Right renal pelvis (tissue), 4 donors: ENCODE measurements around the gene GALM. TPM values are rescaled to one million over a fixed set of nuclear protein-coding genes. Genes with fewer than 3 reads are reported as not detected.
"Not testable (repeated sequence)": the region's sequence is repeated elsewhere in the genome, so short reads cannot be mapped to it uniquely, and the experiment has no call there.

Experiments
- DNase-seq, 4 donors: peaks; one replicate each; pipeline ENCODE4 v3.0.0-alpha.2; 2013; ENCODE audit warnings: low read depth in 4 of 4, low spot score in 3 of 4, missing footprints in 1 of 4
- polyA plus RNA-seq, 4 donors: library from polyadenylated mRNA; unstranded; fragments of 120-200 nt; gene quantifications; one replicate each; pipeline ENCODE4 v1.2.1, GENCODE V29; 2013; ENCODE audit not compliant: insufficient read length in 4 of 4

GALM gene
- 10 to 100 TPM; 60.5 to 63.8 (median 61.9) TPM for polyA plus RNA-seq

DNA sequence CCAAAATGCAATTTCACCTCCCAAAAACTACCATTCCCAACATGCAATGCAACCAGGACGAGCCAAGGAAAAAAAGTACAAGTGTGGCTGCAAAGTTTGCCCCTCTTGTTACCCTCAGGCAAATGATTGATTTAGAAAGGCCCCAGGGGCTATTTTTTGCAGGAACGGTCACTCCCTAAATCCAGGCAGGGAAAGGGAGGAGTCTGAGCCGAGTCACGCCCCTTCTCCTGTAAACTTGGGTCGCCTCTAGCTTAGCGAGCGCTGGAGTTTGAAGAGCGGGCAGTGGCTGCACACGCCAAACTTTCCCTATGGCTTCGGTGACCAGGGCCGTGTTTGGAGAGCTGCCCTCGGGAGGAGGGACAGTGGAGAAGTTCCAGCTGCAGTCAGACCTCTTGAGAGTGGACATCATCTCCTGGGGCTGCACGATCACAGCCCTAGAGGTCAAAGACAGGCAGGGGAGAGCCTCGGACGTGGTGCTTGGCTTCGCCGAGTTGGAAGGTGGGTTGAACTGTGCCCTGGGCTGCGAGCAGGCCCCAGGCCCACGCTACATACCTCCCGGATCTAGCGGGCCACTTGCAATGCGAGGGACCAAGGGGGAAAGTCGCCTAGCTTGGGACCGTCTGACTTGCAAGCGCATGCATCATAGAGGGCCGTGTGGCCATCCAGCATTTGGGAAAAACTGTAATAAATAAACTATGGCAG is at the start of gene GALM:
Gene GALM, plus strand, starts transcription at position 261 of the 702 bp plus-strand sequence. Its CDS starts 48 bp downstream, at position 309.
- DNase-seq: peak; percentile 86 to 98 (median 95)

DNA sequence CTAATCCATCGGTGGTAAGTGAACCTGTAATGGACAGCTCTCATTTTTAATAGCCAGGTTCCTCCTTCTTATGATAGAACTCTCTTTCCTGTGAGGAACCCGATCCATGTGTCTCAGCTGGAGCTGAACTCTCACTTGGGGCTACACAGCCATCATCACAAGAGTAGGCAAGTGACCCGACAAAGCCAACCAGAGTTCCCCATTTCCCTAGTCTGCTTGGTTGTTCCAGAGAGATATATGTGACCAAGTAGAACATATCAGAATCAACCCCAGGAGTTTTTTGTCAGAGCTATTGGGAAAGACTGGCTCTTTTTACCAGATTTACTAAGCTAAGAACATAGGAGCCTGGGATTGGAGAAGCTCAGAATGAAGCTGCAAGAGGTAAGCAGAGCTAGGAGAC is 48.6 kb upstream of the GALM start:
- no peak for DNase-seq

DNA sequence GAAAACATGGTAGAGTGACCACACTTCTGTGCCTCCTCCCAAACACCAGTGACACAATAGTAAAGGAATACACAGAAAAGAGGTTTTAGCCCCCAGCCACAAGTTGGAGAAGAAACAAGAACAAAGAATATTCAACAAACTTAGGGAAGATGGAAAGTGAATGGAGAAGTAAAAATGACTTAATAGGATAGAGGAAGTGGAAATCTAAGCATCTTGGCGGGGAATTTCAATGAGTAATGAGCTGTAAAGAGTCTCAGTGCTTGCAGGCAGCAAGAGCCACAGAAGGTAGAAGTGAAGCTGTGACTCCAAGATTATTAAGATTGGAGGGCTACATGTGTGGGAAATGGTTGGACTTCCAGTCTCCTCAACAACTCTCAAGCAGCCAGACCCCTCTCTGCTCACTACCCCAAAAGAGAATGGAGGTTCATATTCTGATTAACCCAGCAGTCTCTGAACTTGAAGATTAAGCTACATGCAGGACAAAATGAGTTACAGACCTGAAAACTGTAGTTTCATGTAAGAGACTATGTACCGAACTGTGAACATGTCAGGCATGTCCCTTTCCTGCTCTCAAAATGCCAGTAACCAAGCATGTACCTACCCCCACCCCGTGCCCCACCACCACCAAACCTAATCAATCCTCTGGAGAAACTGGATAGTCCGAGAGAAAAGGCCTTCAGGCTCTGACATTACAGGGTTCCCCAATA is 46.3 kb upstream of the GALM start:
- no peak for DNase-seq

DNA sequence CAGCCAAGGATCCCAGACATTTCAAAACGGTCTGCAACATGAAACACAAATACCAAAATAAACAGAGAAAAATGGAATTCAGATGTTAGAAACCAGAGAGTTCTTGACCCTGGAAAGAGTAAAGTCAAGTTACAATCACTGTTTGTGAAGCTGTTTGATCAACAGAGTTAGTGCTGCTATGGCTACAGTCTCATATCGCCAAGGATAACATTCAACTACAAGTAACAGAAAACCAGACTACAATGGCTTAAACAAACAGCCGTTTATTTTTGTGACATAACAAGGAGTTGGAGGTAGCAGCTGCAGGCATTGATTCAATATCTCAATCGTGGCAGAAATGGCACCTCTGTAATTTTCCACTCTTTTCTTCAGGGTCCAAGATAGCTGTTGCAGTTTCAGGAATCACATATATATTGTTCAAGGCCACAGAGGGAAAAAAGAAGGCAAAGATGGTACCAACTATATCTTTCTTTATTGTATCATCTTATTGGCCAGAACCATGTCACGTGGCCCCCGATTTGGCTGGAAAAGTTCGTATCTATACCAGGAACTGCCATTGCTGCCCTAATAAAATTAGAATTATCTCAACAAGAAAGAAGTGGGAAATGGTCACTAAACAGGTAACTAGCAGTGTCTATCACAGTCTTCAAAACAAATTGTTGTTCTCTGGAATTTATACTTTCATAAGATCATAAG is 45.5 kb upstream of the GALM start:
- DNase-seq: peak in 1 of 4 donors; percentile 41

DNA sequence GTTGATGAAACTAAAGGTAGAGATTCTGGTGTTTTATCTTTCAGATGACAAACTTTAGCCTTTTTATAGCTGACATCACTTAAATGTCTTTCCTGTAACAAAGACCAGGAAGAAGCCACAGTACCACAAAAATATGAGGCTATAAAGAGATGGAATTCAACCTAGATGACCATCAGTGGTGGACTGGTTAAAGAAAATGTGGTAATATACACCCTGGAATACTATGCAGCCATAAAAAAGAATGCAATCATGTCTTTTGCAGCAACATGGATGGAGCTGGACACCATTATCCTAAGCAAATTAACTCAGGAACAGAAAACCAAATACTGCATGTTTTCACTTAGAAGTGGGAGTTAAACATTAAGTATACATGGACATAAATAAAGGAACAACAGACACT is 44.9 kb upstream of the GALM start:
- DNase-seq: no peak

DNA sequence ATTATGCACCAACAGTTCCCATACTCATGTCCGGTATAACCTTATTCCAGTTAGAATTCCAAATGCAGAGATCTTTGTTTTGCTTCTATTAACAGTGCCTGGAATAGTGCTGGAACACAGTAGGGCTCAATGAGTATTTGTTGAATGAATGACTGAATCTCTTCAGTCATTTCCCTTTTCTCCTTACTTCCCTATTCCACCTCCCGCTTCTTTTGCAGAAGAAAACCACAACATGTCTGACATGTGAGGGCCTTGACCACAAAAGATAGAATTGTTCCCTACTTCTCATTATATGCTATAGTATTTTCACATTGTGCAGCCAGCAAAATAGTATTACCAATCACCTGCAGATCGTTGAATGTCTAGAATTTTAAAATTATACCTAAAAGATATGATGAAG is 43.7 kb upstream of the GALM start:
- DNase-seq: no peak

DNA sequence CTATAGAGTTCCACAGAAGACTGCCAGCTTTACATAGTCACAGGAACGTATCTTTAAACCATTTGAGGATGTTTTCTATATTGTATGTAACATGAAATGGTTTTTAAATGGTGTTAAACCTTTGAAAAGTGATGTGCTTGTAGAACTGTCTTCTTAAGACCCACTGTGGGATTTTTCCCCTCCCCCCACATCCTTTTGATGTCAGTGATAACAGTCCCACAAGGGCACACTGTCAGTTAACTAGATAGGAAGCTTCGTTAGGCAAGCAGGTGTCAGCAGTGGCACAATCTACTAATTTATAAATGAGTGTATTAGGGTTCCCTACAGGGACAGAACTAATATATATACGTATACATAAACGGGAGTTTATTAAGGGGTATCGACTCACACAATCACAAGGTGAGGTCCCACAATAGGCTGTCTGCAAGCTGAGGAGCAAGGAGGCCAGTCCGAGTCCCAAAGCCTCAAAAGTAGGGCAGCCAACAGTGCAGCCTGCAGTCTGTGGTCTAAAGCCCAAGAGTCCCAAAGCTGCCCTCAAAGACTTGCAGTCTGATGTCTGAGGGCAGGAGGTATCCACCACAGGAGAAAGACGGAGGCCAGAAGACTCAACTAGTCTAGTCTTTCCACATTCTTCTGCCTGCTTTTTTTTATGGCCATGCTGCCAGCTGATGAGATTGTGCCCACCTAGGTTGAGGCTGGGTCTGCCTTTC is 39.4 kb upstream of the GALM start:
- no peak for DNase-seq

DNA sequence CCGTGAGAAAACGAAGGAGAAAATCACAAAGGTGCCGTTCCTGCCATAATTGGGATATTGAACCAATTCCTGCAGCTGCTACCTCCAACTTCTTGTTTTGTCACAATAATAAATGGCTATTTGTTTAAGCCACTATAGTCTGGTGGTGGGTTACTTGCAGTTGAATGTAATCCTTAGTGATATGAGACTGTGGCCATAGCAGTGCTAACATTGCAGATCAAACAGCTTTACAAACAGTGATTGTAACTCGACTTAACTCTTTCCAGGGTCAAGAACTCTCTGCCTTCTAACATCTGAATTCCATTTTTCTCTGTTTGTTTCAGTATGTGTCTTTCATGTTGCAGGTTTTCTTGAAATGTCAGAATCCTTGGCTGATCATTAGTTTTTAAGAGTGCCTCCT is 38.5 kb upstream of the GALM start:
- no peak for DNase-seq

DNA sequence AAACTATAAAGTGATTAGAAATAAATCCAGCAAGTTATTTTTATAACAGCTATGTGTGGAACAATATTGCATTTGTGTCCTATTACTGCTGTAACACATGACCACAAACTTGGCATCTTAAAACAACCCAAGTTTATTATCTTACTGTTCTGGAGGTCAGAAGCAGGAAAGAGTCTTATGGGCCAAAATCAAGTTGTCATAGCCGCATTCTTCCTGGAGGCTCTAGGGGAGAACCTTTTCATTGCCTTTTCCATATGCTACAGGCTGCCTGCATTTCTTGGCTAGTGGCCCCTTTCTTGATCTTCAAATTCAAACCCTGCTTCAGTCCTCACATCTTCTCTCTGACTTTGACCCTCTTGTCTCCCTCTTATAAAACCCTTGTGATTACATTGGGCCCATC is 36.2 kb upstream of the GALM start:
- DNase-seq: no peak

DNA sequence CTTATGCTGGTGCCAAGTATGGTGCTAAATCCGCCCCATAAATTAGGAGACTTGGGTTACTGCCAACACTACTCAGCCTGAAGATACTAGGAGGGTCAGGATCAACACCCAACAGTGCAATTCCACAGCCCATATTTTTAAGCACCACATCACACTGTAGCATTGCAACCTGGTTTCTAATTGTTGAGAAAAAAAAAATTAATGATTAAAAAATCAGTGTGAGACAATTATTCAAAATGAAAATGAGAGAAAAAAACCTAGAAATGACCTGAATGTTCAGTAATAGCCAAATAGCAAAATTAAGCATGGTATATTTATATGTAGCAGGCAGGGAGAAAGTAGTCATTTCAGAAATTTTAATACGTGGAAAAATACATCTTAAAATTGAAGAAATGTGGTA is 33.9 kb upstream of the GALM start:
- no peak for DNase-seq

DNA sequence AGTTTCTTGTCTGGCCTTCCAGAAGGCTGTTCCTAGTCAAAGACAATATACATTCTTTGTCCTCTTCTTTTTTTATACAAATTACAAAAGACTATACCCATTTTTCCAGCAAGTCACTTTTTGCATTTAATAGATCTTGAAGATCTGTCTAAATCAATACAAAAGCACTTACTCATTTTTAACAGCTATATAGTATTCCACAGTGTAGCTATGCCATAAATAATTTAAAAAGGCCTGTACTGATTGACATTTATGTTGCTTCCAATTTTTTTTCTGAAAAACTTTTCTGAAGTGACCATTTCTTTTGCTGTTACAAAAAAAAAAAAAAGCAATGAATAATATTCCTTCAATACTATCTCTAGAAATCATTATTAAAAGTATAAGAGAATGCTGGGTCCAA is 32.9 kb upstream of the GALM start:
- DNase-seq: no peak

DNA sequence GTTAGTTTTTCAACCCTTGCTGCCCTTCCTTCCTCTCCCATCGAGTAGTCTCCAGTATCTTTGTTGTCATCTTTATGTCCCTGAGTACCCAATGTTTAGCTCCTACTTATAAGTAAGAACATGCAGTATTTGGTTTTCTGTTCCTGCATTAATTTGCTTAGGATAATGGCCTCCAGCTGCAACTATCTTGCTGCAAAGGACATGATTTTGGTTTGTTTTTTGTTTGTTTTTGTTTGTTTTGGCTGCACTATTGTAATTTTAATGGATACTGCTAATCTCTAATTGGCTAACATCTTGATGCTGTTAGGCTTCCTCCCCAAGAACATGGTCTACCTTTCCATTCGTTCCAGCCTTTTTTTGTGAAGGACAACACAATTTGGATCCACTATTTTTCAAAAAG is 32.0 kb upstream of the GALM start:
- DNase-seq: no peak

DNA sequence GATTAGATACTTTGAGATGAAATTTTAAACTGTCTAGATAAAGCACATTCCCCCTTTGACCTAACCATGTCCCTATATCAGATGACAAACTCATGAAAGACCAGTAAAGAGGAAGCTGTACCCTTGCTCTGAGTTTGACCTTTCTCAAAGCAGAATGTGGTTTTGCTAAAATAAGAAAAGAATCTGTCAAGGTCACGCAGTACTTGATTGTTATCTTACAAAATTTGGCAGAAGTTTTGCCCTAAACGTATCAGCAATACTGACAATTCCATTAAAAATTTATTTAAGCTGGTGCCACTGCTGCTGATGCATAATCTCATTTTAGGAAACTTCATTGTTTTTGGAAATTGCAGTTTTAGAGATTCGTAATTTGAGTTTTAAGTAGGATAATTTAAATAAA is 31.2 kb upstream of the GALM start:
- no peak for DNase-seq

DNA sequence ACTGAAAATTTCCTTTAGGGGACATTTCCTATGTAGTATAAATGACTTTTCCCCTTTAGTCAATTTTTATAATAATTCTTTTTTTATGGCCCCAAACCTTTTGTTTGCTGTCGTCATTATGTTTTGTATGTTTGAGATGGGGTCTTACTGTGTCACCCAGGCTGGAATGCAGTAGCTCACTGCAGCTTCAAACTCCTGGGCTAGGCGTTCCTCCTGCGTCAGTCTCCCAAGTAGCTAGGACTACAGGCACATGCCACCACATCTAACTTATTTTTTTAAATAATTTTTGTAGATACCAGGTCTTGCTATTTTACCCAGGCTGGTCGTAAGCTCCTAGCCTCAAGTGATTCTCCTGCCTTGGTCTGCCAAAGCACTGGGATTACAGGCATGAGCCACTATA is 30.8 kb upstream of the GALM start:
- no peak for DNase-seq

DNA sequence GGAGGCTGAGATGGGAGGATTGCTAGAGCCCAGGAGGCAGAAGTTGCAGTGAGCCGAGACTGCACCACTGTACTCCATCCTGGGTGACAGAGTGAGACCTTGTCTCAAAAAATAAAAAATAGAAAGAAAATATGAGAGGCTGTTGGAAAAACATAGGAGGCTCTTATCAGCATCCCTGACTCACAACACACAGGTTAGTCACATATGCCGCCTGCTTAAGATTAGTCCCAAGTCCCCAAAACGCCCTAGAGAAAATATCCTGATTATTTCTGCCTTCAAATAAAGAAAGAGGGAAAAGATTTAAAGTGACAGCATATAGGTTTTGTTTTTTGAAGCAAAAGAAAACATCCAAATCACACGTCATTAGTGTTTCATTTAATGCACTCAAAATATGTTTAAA is 29.8 kb upstream of the GALM start:
- no peak for DNase-seq

DNA sequence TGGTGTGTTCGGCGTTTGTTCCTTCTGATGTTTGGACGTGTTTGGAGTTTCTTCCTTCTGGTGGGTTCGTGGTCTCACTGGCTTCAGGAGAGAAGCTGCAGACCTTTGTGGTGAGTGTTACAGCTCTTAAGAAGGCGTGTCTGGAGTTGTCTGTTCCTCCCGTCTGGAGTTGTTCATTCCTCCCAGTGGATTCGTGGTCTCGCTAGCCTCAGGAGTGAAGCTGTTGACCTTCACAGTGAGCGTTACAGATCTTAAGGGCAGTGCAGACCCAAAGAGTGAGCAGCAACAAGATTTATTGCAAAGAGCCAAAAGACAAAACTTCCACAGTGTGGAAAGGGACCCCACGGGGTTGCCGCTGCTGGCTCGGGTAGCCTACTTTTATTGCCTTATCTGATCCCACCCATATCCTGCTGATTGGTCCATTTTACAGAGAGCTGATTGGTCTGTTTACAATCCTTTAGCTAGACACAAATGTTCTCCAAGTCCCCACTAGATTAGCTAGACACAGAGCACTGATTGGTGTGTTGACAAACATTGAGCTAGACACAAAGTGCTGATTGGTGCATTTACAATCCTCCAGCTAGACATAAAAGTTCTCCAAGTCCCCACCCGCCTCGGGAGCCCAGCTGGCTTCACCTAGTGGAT is 23.4 kb upstream of the GALM start:
- not testable (repeated sequence) for DNase-seq

DNA sequence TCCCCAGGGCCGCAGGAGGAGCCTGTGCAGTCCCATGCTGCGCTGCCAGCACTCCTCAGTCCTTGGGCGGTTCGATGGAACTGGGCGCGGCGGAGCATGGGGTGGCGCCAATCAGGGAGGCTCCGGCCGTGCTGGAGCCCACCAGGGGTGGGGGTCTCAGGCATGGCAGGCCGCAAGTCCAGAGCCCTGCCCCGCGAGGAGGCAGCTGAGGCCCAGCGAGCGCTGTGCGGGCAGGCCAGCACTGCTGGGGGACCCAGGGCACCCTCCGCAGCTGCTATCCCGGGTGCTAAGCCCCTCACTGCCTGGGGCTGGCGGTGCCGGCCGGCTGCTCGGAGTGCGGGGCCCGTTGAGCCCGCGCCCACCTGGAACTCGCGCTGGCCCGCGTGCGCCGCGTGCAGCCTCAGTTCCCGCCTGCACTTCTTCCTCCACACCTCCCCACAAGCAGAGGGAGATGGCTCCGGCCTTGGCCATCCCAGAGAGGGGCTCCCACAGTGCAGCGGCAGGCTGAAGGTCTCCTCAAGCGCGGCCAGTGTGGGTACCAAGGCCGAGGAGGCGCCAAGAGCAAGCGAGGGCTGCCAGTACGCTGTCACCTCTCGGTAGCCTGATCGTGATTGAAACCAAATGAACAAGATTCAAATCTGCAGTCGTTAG is 22.8 kb upstream of the GALM start:
- DNase-seq: no peak

DNA sequence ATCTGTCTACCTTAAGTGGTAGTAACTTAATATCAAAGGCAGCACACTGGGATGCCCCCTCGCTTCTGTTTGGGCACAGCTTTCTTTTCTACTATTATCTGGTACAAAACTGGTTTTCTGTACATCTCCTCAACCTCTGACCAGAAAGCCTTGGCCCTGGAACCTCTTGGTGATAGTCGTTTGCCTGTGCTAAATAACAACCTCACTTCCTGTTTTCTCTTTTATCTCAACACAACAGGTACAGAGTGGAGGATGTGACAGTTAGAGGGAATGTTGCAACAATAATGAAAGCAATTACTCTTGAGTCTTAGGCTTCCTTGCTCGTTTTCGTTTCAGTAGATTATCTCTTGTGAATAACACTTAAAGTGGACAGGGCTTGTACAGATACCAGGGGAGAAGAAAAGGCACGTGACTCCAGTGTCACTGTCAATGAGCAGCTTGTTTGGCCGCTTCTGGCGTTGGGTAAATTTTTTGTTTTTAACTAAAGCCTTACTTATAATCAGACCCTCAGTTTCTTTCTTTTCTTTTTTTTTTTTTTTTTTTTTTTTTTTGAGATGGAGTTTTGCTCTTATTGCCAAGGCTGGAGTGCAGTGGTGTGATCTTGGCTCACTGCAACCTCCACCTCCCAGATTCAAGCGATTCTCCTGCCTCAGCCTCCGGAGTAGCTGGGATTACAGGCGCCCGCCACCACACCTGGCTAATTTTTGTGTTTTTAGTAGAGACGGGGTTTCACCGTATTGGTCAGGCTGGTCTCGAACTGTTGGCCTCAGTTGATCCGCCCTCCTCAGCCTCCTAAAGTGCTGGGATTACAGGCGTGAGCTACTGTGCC is 22.0 kb upstream of the GALM start:
- not testable (repeated sequence) for DNase-seq

DNA sequence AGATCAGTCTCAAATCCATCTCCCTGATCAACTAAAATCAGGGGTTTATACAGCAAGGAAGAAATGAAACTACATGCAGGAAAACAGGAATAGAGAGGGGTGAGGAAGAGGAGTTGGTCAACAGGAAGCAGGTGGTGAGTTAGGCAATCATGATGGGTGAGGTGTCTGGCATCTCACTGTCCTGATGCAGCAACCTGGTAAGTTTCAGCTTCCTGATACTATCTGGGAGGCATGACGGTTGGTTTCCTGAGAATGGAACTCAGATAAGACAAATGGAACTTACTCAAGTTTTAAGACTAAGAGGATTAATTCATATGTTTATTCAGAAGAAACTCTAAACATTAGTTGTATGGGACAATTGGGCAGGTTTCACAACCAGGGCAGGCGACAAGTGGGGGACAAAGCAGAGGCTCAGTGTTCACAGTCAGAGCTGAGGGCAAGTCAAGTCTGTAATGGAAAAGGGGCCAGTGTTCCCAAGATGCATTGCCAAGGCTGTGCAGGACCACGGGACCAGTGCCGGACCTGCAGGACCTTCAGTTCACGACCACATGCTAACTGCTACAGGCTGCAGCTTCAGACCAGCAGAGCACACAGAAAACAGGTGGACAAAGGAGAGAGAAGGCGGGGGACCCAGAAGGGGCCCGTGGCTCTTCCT is 17.7 kb upstream of the GALM start:
- no peak for DNase-seq
